NT2/D1 (cell line): ENCODE measurements around the gene GRIN2C.

ENCODE experiments used
- SUZ12 ChIP-seq: IDR thresholded peaks from 2 replicates; pipeline ENCODE4 v1.6.1; 2011; ENCODE audit not compliant: insufficient read length, insufficient read depth; ENCODE audit errors: extremely low read depth
- YY1 ChIP-seq: IDR thresholded peaks from 2 replicates; pipeline ENCODE4 v1.6.1; 2011; ENCODE audit not compliant: insufficient read length, insufficient read depth
- ZNF274 ChIP-seq: IDR thresholded peaks from 2 replicates; pipeline ENCODE4 v1.6.1; 2011; ENCODE audit warnings: mild to moderate bottlenecking, low read depth, low read length

GRCh38 chr17:74883241-74883745, 23.6 kb upstream of the GRIN2C start:
- TF ChIP-seq SUZ12 (no peak), YY1 (no peak), ZNF274 (no peak)
